OCI-LY3 (cell line): Measurements from ENCODE around the gene BBS12.

ENCODE experiments used
- CTCF ChIP-seq: fragments of 200-600, 300-600 bp; sonication (generic); IDR thresholded peaks from 2 replicates; pipeline ENCODE4 v1.5.1; 2014; ENCODE audit warnings: antibody characterized with exemption, low read length, low read depth
- EZH2phosphoT487 ChIP-seq: fragments of 200-600 bp; shearing (Covaris generic); IDR thresholded peaks from 2 replicates; pipeline ENCODE4 v1.6.1; 2018; ENCODE audit warnings: antibody characterized with exemption, mixed run types, low read depth

DNA sequence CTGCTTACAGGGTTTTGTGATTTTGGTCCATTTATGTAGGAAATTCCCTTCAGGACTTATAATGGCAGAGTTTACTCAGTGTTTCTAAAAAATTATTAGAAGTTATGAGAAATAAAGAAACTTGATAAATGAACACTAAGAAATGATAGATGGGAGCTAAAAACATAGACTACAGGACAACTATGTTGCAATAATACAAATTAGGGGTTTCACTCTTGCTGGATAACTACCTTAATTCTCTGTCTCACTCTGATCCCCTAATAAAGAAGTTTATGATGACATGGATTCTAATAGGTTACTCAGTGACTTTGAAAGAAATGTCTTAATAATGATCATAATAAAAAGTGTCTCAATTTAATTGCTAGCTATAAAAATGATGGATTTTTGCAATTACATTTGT, 23.3 kb upstream of the BBS12 start:
- no peak for TF ChIP-seq EZH2phosphoT487
- no peak for TF ChIP-seq CTCF
